SK-N-SH (cell line): ENCODE measurements around the gene ZFAND4. TPM values are rescaled to one million over a fixed set of nuclear protein-coding genes. Genes with fewer than 3 reads are reported as not detected.

Experiments used
- CTCF ChIA-PET: fragments of 300-600, 350-600 bp; formaldehyde crosslinking; extraction: SDS; loops from one replicate; lab custom pipeline; 2021; lab: Yijun Ruan, JAX
- POLR2A ChIA-PET: fragments of 350-600 bp; sonication (Branson Sonifier 250); formaldehyde crosslinking; extraction: SDS; loops from one replicate; lab custom pipeline; 2020; ENCODE audit warnings: antibody characterized with exemption, inconsistent platforms; lab: Yijun Ruan, JAX
- DNase-seq: peaks from one replicate; pipeline ENCODE4 v3.0.0; 2012
- H2AFZ ChIP-seq: fragments of 200-600 bp; sonication (generic); 2 replicates; pipeline ENCODE4 v1.8.1; 2016; ENCODE audit warnings: antibody characterized with exemption, mild to moderate bottlenecking, low read depth
- H3F3A ChIP-seq: fragments of 200-600 bp; sonication (generic); replicated peaks from 2 replicates; pipeline ENCODE3; 2016; ENCODE audit warnings: antibody characterized with exemption, mild to moderate bottlenecking; ENCODE audit not compliant: insufficient read depth
- H3K27ac ChIP-seq, 2 experiments: fragments of 200-500 bp in 1 of 2; fragments of 200-600 bp in 1 of 2; sonication (Bioruptor generic) in 1 of 2; sonication (generic), shearing (Covaris generic) in 1 of 2; 2 replicates each; pipeline versions ENCODE4 v1.5.1 to v1.6.1; 2014 to 2016; ENCODE audit warnings: low read depth in 2 of 2, inconsistent platforms in 1 of 2, low read length in 1 of 2, mild to moderate bottlenecking in 1 of 2, mixed read lengths in 1 of 2
- H3K27me3 ChIP-seq: fragments of 200-600 bp; sonication (generic), shearing (Covaris generic); 2 replicates; pipeline ENCODE4 v1.6.1; 2016; ENCODE audit warnings: mixed run types; ENCODE audit not compliant: insufficient read depth
- H3K36me3 ChIP-seq, 2 experiments: fragments of 200-500 bp in 1 of 2; fragments of 200-600 bp in 1 of 2; sonication (Bioruptor generic) in 1 of 2; sonication (generic) in 1 of 2; replicated peaks in 1 of 2; 2 replicates each; pipeline versions ENCODE3 to v1.5.1; 2014 to 2016; ENCODE audit warnings: low read length in 1 of 2, mild to moderate bottlenecking in 1 of 2; ENCODE audit not compliant: insufficient read depth in 2 of 2, control insufficient read depth in 1 of 2
- H3K4me1 ChIP-seq, 2 experiments: fragments of 200-500 bp in 1 of 2; fragments of 200-600 bp in 1 of 2; sonication (Bioruptor generic) in 1 of 2; sonication (generic), shearing (Covaris generic) in 1 of 2; 2 replicates each; pipeline versions ENCODE4 v1.5.1 to v1.6.1; 2014 to 2016; ENCODE audit warnings: low read depth in 1 of 2, low read length in 1 of 2, mixed run types in 1 of 2; ENCODE audit not compliant: insufficient read depth in 2 of 2, control insufficient read depth in 1 of 2
- H3K4me2 ChIP-seq: fragments of 200-600 bp; sonication (generic), shearing (Covaris generic); 2 replicates; pipeline ENCODE4 v1.6.1; 2017; ENCODE audit warnings: mixed run types
- H3K4me3 ChIP-seq, 2 experiments: fragments of 200-500 bp in 1 of 2; fragments of 200-600 bp in 1 of 2; sonication (Bioruptor generic) in 1 of 2; sonication (generic), shearing (Covaris generic) in 1 of 2; 2 replicates each; pipeline versions ENCODE4 v1.5.1 to v1.8.1; 2014 to 2016; ENCODE audit warnings: low read depth in 2 of 2, inconsistent platforms in 1 of 2, low read length in 1 of 2, mild to moderate bottlenecking in 1 of 2, mixed read lengths in 1 of 2, moderate library complexity in 1 of 2
- H3K79me2 ChIP-seq: fragments of 200-600 bp; sonication (generic); 2 replicates; pipeline ENCODE4 v1.8.1; 2017; ENCODE audit warnings: mild to moderate bottlenecking; ENCODE audit not compliant: insufficient read depth
- H3K9ac ChIP-seq: fragments of 200-600 bp; sonication (generic); 2 replicates; pipeline ENCODE4 v1.6.1; 2017; ENCODE audit warnings: mixed run types
- H3K9me2 ChIP-seq: fragments of 200-600 bp; sonication (generic); 2 replicates; pipeline ENCODE4 v1.6.1; 2017; ENCODE audit warnings: mixed run types
- H3K9me3 ChIP-seq: fragments of 200-600 bp; sonication (generic); 2 replicates; pipeline ENCODE4 v1.6.1; 2017; ENCODE audit warnings: mixed run types, mild to moderate bottlenecking, moderate library complexity
- H4K20me1 ChIP-seq: fragments of 200-600 bp; sonication (generic); 2 replicates; pipeline ENCODE4 v1.6.1; 2017; ENCODE audit warnings: mild to moderate bottlenecking, mixed run types; ENCODE audit not compliant: insufficient read depth
- CHD2 ChIP-seq: fragments of 150-350 bp; IDR thresholded peaks from 2 replicates; pipeline ENCODE4 v1.6.1; 2018; ENCODE audit warnings: low read length; ENCODE audit not compliant: partially characterized antibody
- CTCF ChIP-seq: fragments of 200-600 bp; sonication (generic); IDR thresholded peaks from 2 replicates; pipeline ENCODE4 v1.6.1; 2017; ENCODE audit warnings: antibody characterized with exemption, mild to moderate bottlenecking, moderate library complexity
- ELF1 ChIP-seq: IDR thresholded peaks from 2 replicates; pipeline ENCODE4 v1.4.0; 2012
- EP300 ChIP-seq, 2 experiments: IDR thresholded peaks; 2 replicates each; pipeline versions ENCODE4 v1.4.0 to v1.6.1; 2012; ENCODE audit warnings: borderline replicate concordance in 1 of 2, low read depth in 1 of 2, low read length in 1 of 2
- EZH2phosphoT487 ChIP-seq: fragments of 200-600 bp; sonication (generic); IDR thresholded peaks from 2 replicates; pipeline ENCODE4 v1.6.1; 2017; ENCODE audit warnings: low read depth, mixed run types, mild to moderate bottlenecking, antibody characterized with exemption, moderate library complexity, borderline replicate concordance
- FOXM1 ChIP-seq: IDR thresholded peaks from 2 replicates; pipeline ENCODE4 v1.4.0; 2012; ENCODE audit warnings: low read depth, mild to moderate bottlenecking
- GATA2 ChIP-seq: sonication (generic); formaldehyde crosslinking; IDR thresholded peaks from 2 replicates; pipeline ENCODE4 v1.5.0; 2020; ENCODE audit warnings: mild to moderate bottlenecking, missing genetic modification reagents
- IRF3 ChIP-seq: fragments of 150-350 bp; IDR thresholded peaks from 2 replicates; pipeline ENCODE4 v1.6.1; 2016; ENCODE audit warnings: mild to moderate bottlenecking, low read depth, low read length
- MEF2A ChIP-seq: IDR thresholded peaks from 2 replicates; pipeline ENCODE4 v1.4.0; 2012; ENCODE audit warnings: low read depth, borderline replicate concordance
- MXI1 ChIP-seq: IDR thresholded peaks from 2 replicates; pipeline ENCODE4 v1.6.1; 2012; ENCODE audit warnings: mild to moderate bottlenecking, low read depth, low read length, improper control_type of control experiment
- POLR2AphosphoS5 ChIP-seq: IDR thresholded peaks from 2 replicates; pipeline ENCODE4 v1.6.1; 2012; ENCODE audit warnings: low read depth, low read length
- RCOR1 ChIP-seq: fragments of 150-350 bp; IDR thresholded peaks from 2 replicates; pipeline ENCODE4 v1.6.1; 2017; ENCODE audit warnings: antibody characterized with exemption, low read length
- REST ChIP-seq: IDR thresholded peaks from 2 replicates; pipeline ENCODE4 v1.6.1; 2012; ENCODE audit warnings: mild to moderate bottlenecking, low read depth, low read length, moderate library complexity
- RFX5 ChIP-seq: IDR thresholded peaks from 2 replicates; pipeline ENCODE4 v1.6.1; 2012; ENCODE audit warnings: mild to moderate bottlenecking, improper control_type of control experiment, low read length
- SIN3A ChIP-seq: IDR thresholded peaks from 2 replicates; pipeline ENCODE4 v1.6.1; 2012; ENCODE audit warnings: low read depth, mild to moderate bottlenecking, low read length, moderate library complexity, borderline replicate concordance
- SMC3 ChIP-seq: IDR thresholded peaks from 2 replicates; pipeline ENCODE4 v1.6.1; 2012; ENCODE audit warnings: low read depth, low read length, improper control_type of control experiment
- TAF1 ChIP-seq: IDR thresholded peaks from 2 replicates; pipeline ENCODE4 v1.6.1; 2012; ENCODE audit warnings: low read depth, mild to moderate bottlenecking, low read length, moderate library complexity, borderline replicate concordance
- TCF12 ChIP-seq: IDR thresholded peaks from 2 replicates; pipeline ENCODE4 v1.4.0; 2012
- TEAD4 ChIP-seq: IDR thresholded peaks from 2 replicates; pipeline ENCODE4 v1.4.0; 2012; ENCODE audit warnings: mild to moderate bottlenecking, borderline replicate concordance; ENCODE audit not compliant: insufficient read depth
- YY1 ChIP-seq: IDR thresholded peaks from 2 replicates; pipeline ENCODE4 v1.4.0; 2012; ENCODE audit warnings: low read depth, mild to moderate bottlenecking
- WGBS: methylation state at CpG from one replicate; pipeline ENCODE4 v1.1.6; 2017; ENCODE audit warnings: low lambda C conversion rate; 5-methylcytosine and 5-hydroxymethylcytosine counted together
- polyA plus RNA-seq, 3 experiments: library from polyadenylated mRNA; depleted of rRNA; stranded (reverse); fragments of >200 nt; gene quantifications; 2 replicates each; pipeline ENCODE4 v1.2.3, GENCODE V29; 2012

Gene ZFAND4
- polyA plus RNA-seq, 1 of the 3 experiments (the other 2 are of a cell fraction), result 2.0 TPM

- no peak for TF ChIP-seq CTCF
- TF ChIP-seq, all 33 proteins: peak for 0
These were observed 19.1 kb downstream of the ZFAND4 start (continued) for GRCh38 chr10:45653454-45653853.

- ChIA-PET CTCF (no interaction called here), POLR2A (no interaction called here)
- no peaks in the 10 kb centered on the region for H3K79me2 ChIP-seq
- no peak overlapping the region for H3K27ac ChIP-seq
- no peak overlapping the region for H3K4me3 ChIP-seq
- no peaks in the 10 kb centered on the region for H3K4me1 ChIP-seq
- no peak overlapping the region; the same call in 1 of the 2 replicates for H2AFZ ChIP-seq
- no peaks in the 10 kb centered on the region for H3K9me3 ChIP-seq
- H3K27me3 ChIP-seq, result no peaks in the 10 kb centered on the region
- no peak for TF ChIP-seq EZH2phosphoT487
- TF ChIP-seq GATA2 (CRISPR knock-in tag), result no peak
- no peak for TF ChIP-seq SIN3A
- no peak for TF ChIP-seq POLR2AphosphoS5
- no peak for TF ChIP-seq CTCF
- TF ChIP-seq TAF1, result no peak
- TF ChIP-seq MXI1, result no peak
- TF ChIP-seq EP300 (IDR thresholded peaks at IDR 0.05; ENCODE audit: borderline replicate concordance in 1 of 2, low read depth in 1 of 2, low read length in 1 of 2), result no peak
- no peak for TF ChIP-seq ELF1
- TF ChIP-seq YY1, result no peak
- no peak for TF ChIP-seq IRF3
- TF ChIP-seq CHD2, result no peak
- TF ChIP-seq RFX5, result no peak
- no peak for TF ChIP-seq REST
- no peak for TF ChIP-seq SMC3
- TF ChIP-seq TEAD4, result no peak
- TF ChIP-seq FOXM1, result no peak
- no peak for TF ChIP-seq TCF12
- no peak for TF ChIP-seq MEF2A
- TF ChIP-seq RCOR1, result no peak
- WGBS, result 92% methylated on average over 1 of the region's 1 CpG
- no peak overlapping the region for H3K4me2 ChIP-seq
- H3K9ac ChIP-seq, result no peak overlapping the region
- no peaks in the 10 kb centered on the region for H4K20me1 ChIP-seq
- H3K36me3 ChIP-seq, result peaks cover 0 to 4% of the 10 kb centered on the region in 2 experiments
- H3F3A ChIP-seq, result no peaks in the 10 kb centered on the region
- H3K9me2 ChIP-seq, result no peaks in the 10 kb centered on the region
- no peak for DNase-seq
These were observed 20.1 kb downstream of the ZFAND4 start for GRCh38 chr10:45652511-45652910.
